ENCODE data around the gene DDX27.
A peak's percentile ranks its signal among the peaks of the same experiment; 100 is the strongest.

DDX27 gene

DNA sequence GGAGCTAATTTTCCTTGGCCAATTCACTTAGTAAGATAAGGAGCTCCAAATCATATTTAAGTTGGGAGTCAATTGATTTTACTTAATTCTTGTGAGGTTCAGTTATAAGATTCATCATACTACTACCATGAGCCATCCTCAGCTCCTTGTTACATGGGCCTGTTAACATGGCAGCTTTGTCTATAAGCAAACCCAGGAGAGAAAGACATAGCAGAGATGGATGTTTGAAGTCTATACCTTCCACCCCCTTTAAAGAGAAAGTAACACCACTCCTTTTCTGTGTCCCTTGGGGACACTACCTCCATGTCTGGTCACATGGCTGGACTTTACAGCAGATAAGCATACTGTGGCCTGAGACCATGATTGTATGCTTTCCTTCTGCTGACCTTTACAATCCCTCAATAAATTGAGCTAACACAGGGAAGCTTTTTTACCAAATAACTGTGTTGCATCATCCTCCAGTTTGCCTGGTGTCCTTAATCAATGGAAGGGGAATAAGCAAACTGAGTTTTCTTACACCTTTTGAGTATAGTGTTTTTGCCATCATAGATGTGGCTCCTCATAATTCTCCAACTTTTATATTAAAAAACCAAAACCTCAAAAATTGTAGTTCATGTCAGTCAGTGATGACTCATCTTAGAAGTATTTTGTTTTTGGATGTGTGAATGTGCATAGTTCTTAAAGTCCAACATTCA lies 68.5 kb downstream of the DDX27 start:
- Histone ChIP-seq H3K27ac (ENCODE audit: low read depth, low read length) (no peak overlapping the region), H3K9me3 (ENCODE audit: control insufficient read depth in 1 of 2, low read length in 2 of 2) (peaks cover 27 to 43% of the 10 kb centered on the region in 2 donors), H3K4me3 (ENCODE audit: low read depth in 1 of 2, low read length in 2 of 2) (peak overlapping the region in 1 of 2 donors; percentile 28), H3K27me3 (ENCODE audit: control insufficient read depth in 1 of 2, insufficient read depth in 2 of 2, low read length in 2 of 2) (no peaks in the 10 kb centered on the region), H3K9ac (ENCODE audit: low read depth in 1 of 2, low read length in 2 of 2) (no peak overlapping the region), H3K4me1 (ENCODE audit: control insufficient read depth in 1 of 2, insufficient read depth in 2 of 2, low read length in 2 of 2) (peaks cover 0 to 13% of the 10 kb centered on the region in 2 donors), H3K36me3 (ENCODE audit: control insufficient read depth in 1 of 2, insufficient read depth in 2 of 2, low read length in 2 of 2) (peaks cover 66 to 97% of the 10 kb centered on the region in 2 donors)

DNA sequence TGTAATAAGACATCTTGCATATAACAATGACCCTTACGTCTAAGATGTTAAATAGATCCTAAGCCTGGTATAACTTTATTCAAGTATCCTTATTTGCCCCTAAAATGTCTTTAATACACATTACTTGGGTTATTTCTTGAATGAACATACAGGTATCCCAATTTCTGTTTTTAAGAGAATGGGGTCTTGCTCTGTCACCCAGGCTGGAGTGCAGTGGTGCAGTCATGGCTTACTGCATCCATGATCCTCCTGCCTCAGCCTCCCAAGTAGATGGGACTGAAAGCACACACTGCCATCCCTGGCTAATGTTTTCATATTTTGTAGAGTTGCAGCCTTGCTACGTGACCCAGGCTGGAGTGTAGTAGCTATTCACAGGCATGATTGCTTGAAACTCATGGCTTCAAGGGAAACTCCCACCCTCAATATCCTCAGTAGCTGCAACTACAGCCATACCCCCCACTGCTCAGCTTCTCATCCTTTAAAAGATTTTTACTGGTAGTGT lies 69.1 kb downstream of the DDX27 start:
- Histone ChIP-seq H3K27ac (ENCODE audit: low read depth, low read length) (no peak overlapping the region), H3K9ac (ENCODE audit: low read depth in 1 of 2, low read length in 2 of 2) (no peak overlapping the region), H3K4me3 (ENCODE audit: low read depth in 1 of 2, low read length in 2 of 2) (no peak overlapping the region), H3K27me3 (ENCODE audit: control insufficient read depth in 1 of 2, insufficient read depth in 2 of 2, low read length in 2 of 2) (no peaks in the 10 kb centered on the region), H3K36me3 (ENCODE audit: control insufficient read depth in 1 of 2, insufficient read depth in 2 of 2, low read length in 2 of 2) (peaks cover 60 to 91% of the 10 kb centered on the region in 2 donors), H3K9me3 (ENCODE audit: control insufficient read depth in 1 of 2, low read length in 2 of 2) (peaks cover 28 to 37% of the 10 kb centered on the region in 2 donors), H3K4me1 (ENCODE audit: control insufficient read depth in 1 of 2, insufficient read depth in 2 of 2, low read length in 2 of 2) (peaks cover 0 to 8% of the 10 kb centered on the region in 2 donors)

DNA sequence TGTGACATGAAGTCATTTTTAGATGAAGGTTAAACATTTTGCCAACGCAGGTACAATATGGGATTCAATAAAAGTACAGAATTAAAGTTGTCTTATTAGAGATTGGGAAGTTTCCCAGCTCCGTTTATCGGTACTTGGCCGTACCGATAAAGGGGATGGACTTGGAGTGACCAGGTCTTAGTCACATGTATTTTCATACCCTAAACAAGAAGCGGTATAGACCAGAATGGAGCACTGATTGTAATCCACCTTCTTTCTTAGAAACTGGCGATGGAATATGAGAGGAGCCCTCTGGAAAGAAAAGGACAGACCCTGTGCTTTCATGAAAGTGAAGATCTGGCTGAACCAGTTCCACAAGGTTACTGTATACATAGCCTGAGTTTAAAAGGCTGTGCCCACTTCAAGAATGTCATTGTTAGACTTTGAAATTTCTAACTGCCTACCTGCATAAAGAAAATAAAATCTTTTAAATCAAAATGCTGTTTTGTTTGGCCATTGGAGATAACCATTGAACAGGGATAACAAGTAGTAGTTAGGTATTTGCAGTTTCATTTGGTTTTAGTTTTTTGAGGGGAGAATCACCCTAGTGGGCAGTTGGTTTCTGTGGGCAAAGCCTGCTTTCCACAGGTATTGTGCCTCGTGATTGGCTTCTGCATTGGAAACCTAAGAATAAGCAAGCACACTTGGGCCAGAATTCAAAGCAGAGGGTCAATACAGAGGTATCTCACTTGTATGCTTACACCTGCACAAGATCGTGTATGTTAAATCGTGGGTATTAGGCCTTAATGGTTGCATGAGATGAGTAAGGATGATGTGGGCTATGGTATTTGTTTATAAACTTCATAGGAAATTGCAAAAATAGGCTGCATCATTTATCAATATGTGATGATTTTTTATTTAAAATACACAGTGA lies 69.8 kb downstream of the DDX27 start:
- no peak overlapping the region for H3K27ac ChIP-seq (ENCODE audit: low read depth, low read length)

DNA sequence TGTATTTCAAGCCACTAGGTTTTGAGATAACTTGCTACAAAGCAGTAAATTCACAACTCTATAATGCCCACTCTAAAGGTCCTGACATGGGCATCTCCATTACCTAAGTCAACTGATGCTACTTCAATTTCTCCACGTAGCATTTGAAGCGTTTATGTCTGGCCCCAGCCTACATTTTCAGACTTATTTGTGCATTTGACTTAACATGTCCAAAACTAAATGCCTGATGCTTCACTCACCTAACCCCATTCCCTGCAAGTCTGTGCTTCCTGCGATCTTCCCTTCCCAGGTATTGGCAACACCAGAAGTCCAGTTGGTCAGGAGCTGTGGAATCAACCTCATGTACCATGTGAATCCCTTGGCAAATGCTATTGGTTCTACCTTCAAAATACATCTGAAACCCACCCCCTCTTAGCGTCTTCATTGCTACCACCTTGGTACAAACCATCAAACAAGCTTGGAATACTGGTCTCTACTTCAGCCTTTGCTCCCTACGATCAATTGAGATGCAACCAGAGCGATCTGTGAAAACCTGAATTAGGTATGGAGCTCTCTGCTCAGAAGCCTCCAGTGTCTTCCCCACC lies 71.5 kb downstream of the DDX27 start:
- H3K4me1 ChIP-seq (ENCODE audit: control insufficient read depth in 1 of 2, insufficient read depth in 2 of 2, low read length in 2 of 2), result peaks cover 0 to 8% of the 10 kb centered on the region in 2 donors
- H3K9me3 ChIP-seq (ENCODE audit: control insufficient read depth in 1 of 2, low read length in 2 of 2), result peaks cover 22 to 24% of the 10 kb centered on the region in 2 donors
- H3K9ac ChIP-seq (ENCODE audit: low read depth in 1 of 2, low read length in 2 of 2), result no peak overlapping the region
- H3K4me3 ChIP-seq (ENCODE audit: low read depth in 1 of 2, low read length in 2 of 2), result no peak overlapping the region
- no peaks in the 10 kb centered on the region for H3K27me3 ChIP-seq (ENCODE audit: control insufficient read depth in 1 of 2, insufficient read depth in 2 of 2, low read length in 2 of 2)
- no peak overlapping the region for H3K27ac ChIP-seq (ENCODE audit: low read depth, low read length)
- H3K36me3 ChIP-seq (ENCODE audit: control insufficient read depth in 1 of 2, insufficient read depth in 2 of 2, low read length in 2 of 2), result peaks cover 39 to 68% of the 10 kb centered on the region in 2 donors

More for the DNA sequence above, 69.8 kb downstream of the DDX27 start:
- H3K4me3 ChIP-seq (ENCODE audit: low read depth in 1 of 2, low read length in 2 of 2), result no peak overlapping the region
- H3K9me3 ChIP-seq (ENCODE audit: control insufficient read depth in 1 of 2, low read length in 2 of 2), result peaks cover 28 to 32% of the 10 kb centered on the region in 2 donors
- H3K9ac ChIP-seq (ENCODE audit: low read depth in 1 of 2, low read length in 2 of 2), result no peak overlapping the region
- peaks cover 53 to 83% of the 10 kb centered on the region in 2 donors for H3K36me3 ChIP-seq (ENCODE audit: control insufficient read depth in 1 of 2, insufficient read depth in 2 of 2, low read length in 2 of 2)
- H3K4me1 ChIP-seq (ENCODE audit: control insufficient read depth in 1 of 2, insufficient read depth in 2 of 2, low read length in 2 of 2), result peaks cover 0 to 8% of the 10 kb centered on the region in 2 donors
- no peaks in the 10 kb centered on the region for H3K27me3 ChIP-seq (ENCODE audit: control insufficient read depth in 1 of 2, insufficient read depth in 2 of 2, low read length in 2 of 2)

DNA sequence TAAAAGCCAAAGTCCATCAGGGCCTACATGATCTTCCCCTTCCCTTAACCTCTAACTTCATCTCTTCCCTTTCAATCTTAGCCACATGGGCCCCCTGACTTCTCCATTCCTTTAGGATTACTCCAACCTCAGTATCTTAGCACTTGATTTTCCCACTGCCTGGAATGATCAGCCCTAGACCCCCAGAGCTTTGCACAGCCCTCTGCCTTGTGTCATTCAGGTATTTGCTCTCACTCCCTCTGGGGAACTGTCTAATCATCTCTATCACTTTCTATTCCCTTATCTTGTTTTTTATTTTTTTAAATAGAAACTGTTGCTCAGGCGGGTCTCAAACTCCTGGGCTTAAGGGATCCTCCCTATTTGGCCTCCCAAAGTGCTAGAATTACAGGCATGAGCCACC lies 72.0 kb downstream of the DDX27 start:
- H3K27me3 ChIP-seq (ENCODE audit: control insufficient read depth in 1 of 2, insufficient read depth in 2 of 2, low read length in 2 of 2), result no peaks in the 10 kb centered on the region
- H3K36me3 ChIP-seq (ENCODE audit: control insufficient read depth in 1 of 2, insufficient read depth in 2 of 2, low read length in 2 of 2), result peaks cover 34 to 63% of the 10 kb centered on the region in 2 donors
- H3K4me1 ChIP-seq (ENCODE audit: control insufficient read depth in 1 of 2, insufficient read depth in 2 of 2, low read length in 2 of 2), result peaks cover 0 to 8% of the 10 kb centered on the region in 2 donors
- H3K4me3 ChIP-seq (ENCODE audit: low read depth in 1 of 2, low read length in 2 of 2), result no peak overlapping the region
- H3K9me3 ChIP-seq (ENCODE audit: control insufficient read depth in 1 of 2, low read length in 2 of 2), result peaks cover 17 to 19% of the 10 kb centered on the region in 2 donors
- no peak overlapping the region for H3K27ac ChIP-seq (ENCODE audit: low read depth, low read length)
- no peak overlapping the region for H3K9ac ChIP-seq (ENCODE audit: low read depth in 1 of 2, low read length in 2 of 2)

DNA sequence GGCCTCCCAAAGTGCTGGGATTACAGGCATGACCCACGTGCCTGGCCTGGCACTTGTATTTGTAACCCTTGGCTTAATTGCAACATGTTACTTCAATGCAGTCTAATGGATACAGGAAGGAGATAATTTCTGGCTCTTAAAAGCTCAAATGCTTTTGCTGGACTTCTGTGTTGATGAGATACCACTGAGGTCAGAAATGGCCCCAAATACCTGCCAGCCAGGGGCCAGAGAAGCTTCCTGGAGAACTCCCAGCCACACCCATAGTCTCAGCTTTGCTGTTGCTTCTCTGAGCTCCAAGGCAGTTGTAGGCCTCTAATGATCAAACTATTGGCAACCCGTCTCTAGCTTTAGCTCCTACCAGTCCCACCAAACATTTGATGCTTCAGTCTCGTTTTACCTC lies 72.8 kb downstream of the DDX27 start:
- H3K36me3 ChIP-seq (ENCODE audit: control insufficient read depth in 1 of 2, insufficient read depth in 2 of 2, low read length in 2 of 2), result peaks cover 26 to 55% of the 10 kb centered on the region in 2 donors
- no peak overlapping the region for H3K9ac ChIP-seq (ENCODE audit: low read depth in 1 of 2, low read length in 2 of 2)
- peaks cover 9 to 10% of the 10 kb centered on the region in 2 donors for H3K9me3 ChIP-seq (ENCODE audit: control insufficient read depth in 1 of 2, low read length in 2 of 2)
- H3K4me1 ChIP-seq (ENCODE audit: control insufficient read depth in 1 of 2, insufficient read depth in 2 of 2, low read length in 2 of 2), result peaks cover 0 to 8% of the 10 kb centered on the region in 2 donors
- no peaks in the 10 kb centered on the region for H3K27me3 ChIP-seq (ENCODE audit: control insufficient read depth in 1 of 2, insufficient read depth in 2 of 2, low read length in 2 of 2)
- no peak overlapping the region for H3K4me3 ChIP-seq (ENCODE audit: low read depth in 1 of 2, low read length in 2 of 2)
- no peak overlapping the region for H3K27ac ChIP-seq (ENCODE audit: low read depth, low read length)

DNA sequence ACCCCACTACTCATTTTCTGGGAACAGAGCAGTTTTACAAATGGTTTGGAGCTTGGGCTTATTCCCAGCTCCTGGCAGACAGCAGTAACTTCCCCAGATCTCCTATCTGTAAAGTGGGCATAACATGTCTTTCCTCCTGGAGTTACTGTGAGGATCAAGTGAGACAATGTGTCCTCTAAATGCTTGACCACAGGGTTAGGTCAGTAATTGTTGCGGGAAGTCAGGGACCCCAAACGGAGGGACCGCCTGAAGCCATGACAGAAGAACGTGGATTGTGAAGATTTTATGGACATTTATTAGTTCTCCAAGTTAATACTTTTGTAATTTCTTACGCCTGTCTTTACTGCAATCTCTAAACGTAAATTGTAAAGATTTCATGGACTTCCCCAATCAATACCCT lies 73.9 kb downstream of the DDX27 start:
- Histone ChIP-seq H3K9me3 (ENCODE audit: control insufficient read depth in 1 of 2, low read length in 2 of 2) (peaks cover 0 to 3% of the 10 kb centered on the region in 2 donors), H3K27me3 (ENCODE audit: control insufficient read depth in 1 of 2, insufficient read depth in 2 of 2, low read length in 2 of 2) (no peaks in the 10 kb centered on the region), H3K27ac (ENCODE audit: low read depth, low read length) (no peak overlapping the region), H3K4me3 (ENCODE audit: low read depth in 1 of 2, low read length in 2 of 2) (no peak overlapping the region), H3K4me1 (ENCODE audit: control insufficient read depth in 1 of 2, insufficient read depth in 2 of 2, low read length in 2 of 2) (peaks cover 0 to 3% of the 10 kb centered on the region in 2 donors), H3K36me3 (ENCODE audit: control insufficient read depth in 1 of 2, insufficient read depth in 2 of 2, low read length in 2 of 2) (peaks cover 15 to 44% of the 10 kb centered on the region in 2 donors), H3K9ac (ENCODE audit: low read depth in 1 of 2, low read length in 2 of 2) (no peak overlapping the region)

Data from duodenal mucosa (tissue), 2 donors.